Muscle layer of duodenum (tissue), 2 donors: ENCODE data around the gene OTOA.
"Not testable (repeated sequence)": the region's sequence is repeated elsewhere in the genome, so short reads cannot be mapped to it uniquely, and the experiment has no call there.

Experiments
- H3K27ac ChIP-seq: one replicate; pipeline ENCODE4 v1.7.0; 2013; ENCODE audit warnings: mild to moderate bottlenecking, low read length
- H3K27me3 ChIP-seq: one replicate; pipeline ENCODE4 v1.7.0; 2013; ENCODE audit warnings: low read depth, mild to moderate bottlenecking, control low read depth, low read length
- H3K36me3 ChIP-seq, 2 donors: one replicate each; pipeline ENCODE4 v1.7.0; 2013; ENCODE audit warnings: low read length in 2 of 2, control low read depth in 1 of 2, mild to moderate bottlenecking in 1 of 2; ENCODE audit not compliant: insufficient read depth in 2 of 2, control insufficient read depth in 1 of 2
- H3K4me1 ChIP-seq, 2 donors: one replicate each; pipeline ENCODE4 v1.7.0; 2013; ENCODE audit warnings: low read length in 2 of 2, mild to moderate bottlenecking in 2 of 2, control low read depth in 1 of 2, moderate library complexity in 1 of 2; ENCODE audit not compliant: insufficient read depth in 2 of 2, control insufficient read depth in 1 of 2
- H3K4me3 ChIP-seq, 2 donors: one replicate each; pipeline ENCODE4 v1.7.0; 2013; ENCODE audit warnings: low read length in 2 of 2, low read depth in 1 of 2, mild to moderate bottlenecking in 1 of 2
- H3K9me3 ChIP-seq, 2 donors: one replicate each; pipeline ENCODE4 v1.7.0; 2013; ENCODE audit warnings: low read length in 2 of 2, control low read depth in 1 of 2, mild to moderate bottlenecking in 1 of 2; ENCODE audit not compliant: control insufficient read depth in 1 of 2
- donor health status: healthy.

Gene OTOA

GRCh38 chr16:21629616-21630539 lies 33.9 kb upstream of the OTOA start:
- not testable (repeated sequence) for H3K27me3 ChIP-seq, H3K9me3 ChIP-seq, H3K27ac ChIP-seq, H3K4me3 ChIP-seq
- peaks cover 4 to 24% of the 10 kb centered on the region in 2 donors for H3K36me3 ChIP-seq
- H3K4me1 ChIP-seq, result peaks cover 5 to 10% of the 10 kb centered on the region in 2 donors

- not testable (repeated sequence) for H3K27ac ChIP-seq
- Histone ChIP-seq H3K4me1 (peaks cover 5 to 10% of the 10 kb centered on the region in 2 donors), H3K36me3 (peaks cover 4 to 24% of the 10 kb centered on the region in 2 donors)
Measured at GRCh38 chr16:21630866-21631265, 32.9 kb upstream of the OTOA start.

GRCh38 chr16:21631376-21631775 lies 32.4 kb upstream of the OTOA start:
- H3K4me3 ChIP-seq, H3K9me3 ChIP-seq, H3K27ac ChIP-seq, H3K27me3 ChIP-seq, H3K4me1 ChIP-seq: not testable (repeated sequence)
- peaks cover 4 to 24% of the 10 kb centered on the region in 2 donors for H3K36me3 ChIP-seq

More at GRCh38 chr16:21630866-21631265, 32.9 kb upstream of the OTOA start:
- H3K27me3 ChIP-seq, H3K4me3 ChIP-seq, H3K9me3 ChIP-seq: not testable (repeated sequence)

GRCh38 chr16:21631951-21632575 lies 31.7 kb upstream of the OTOA start:
- H3K27me3 ChIP-seq, H3K4me1 ChIP-seq, H3K9me3 ChIP-seq, H3K27ac ChIP-seq, H3K4me3 ChIP-seq: not testable (repeated sequence)
- peaks cover 4 to 24% of the 10 kb centered on the region in 2 donors for H3K36me3 ChIP-seq

- Histone ChIP-seq H3K9me3 (no peaks in the 10 kb centered on the region), H3K36me3 (peaks cover 3 to 15% of the 10 kb centered on the region in 2 donors), H3K4me1 (no peaks in the 10 kb centered on the region), H3K27me3 (no peaks in the 10 kb centered on the region), H3K27ac (no peak overlapping the region), H3K4me3 (no peak overlapping the region)
Measured at GRCh38 chr16:21634216-21634615, 29.6 kb upstream of the OTOA start.

- H3K4me1 ChIP-seq, H3K36me3 ChIP-seq, H3K27me3 ChIP-seq, H3K4me3 ChIP-seq, H3K27ac ChIP-seq, H3K9me3 ChIP-seq: not testable (repeated sequence)
Measured at GRCh38 chr16:21635694-21636093, 28.1 kb upstream of the OTOA start.

- H3K36me3 ChIP-seq, result peaks cover 0 to 8% of the 10 kb centered on the region in 2 donors
- no peaks in the 10 kb centered on the region for H3K9me3 ChIP-seq
- no peak overlapping the region for H3K27ac ChIP-seq
- no peaks in the 10 kb centered on the region for H3K27me3 ChIP-seq
- H3K4me1 ChIP-seq, result no peaks in the 10 kb centered on the region
- H3K4me3 ChIP-seq, result no peak overlapping the region
Measured at GRCh38 chr16:21637032-21637968, 26.5 kb upstream of the OTOA start.

GRCh38 chr16:21638573-21638975 lies 25.2 kb upstream of the OTOA start:
- H3K4me3 ChIP-seq, result no peak overlapping the region
- H3K9me3 ChIP-seq, result no peaks in the 10 kb centered on the region
- no peaks in the 10 kb centered on the region for H3K4me1 ChIP-seq
- H3K27me3 ChIP-seq, result no peaks in the 10 kb centered on the region
- H3K36me3 ChIP-seq, result peaks cover 0 to 4% of the 10 kb centered on the region in 2 donors
- H3K27ac ChIP-seq, result no peak overlapping the region

- Histone ChIP-seq H3K27ac (no peak overlapping the region), H3K4me3 (no peak overlapping the region), H3K9me3 (no peaks in the 10 kb centered on the region), H3K36me3 (peaks cover 0 to 3% of the 10 kb centered on the region in 2 donors), H3K4me1 (peaks cover 0 to 5% of the 10 kb centered on the region in 2 donors), H3K27me3 (no peaks in the 10 kb centered on the region)
Measured at GRCh38 chr16:21639493-21639892, 24.3 kb upstream of the OTOA start.

GRCh38 chr16:21641916-21642315 lies 21.9 kb upstream of the OTOA start:
- no peaks in the 10 kb centered on the region for H3K27me3 ChIP-seq
- H3K4me1 ChIP-seq, result peaks cover 6 to 10% of the 10 kb centered on the region in 2 donors
- H3K36me3 ChIP-seq, result no peaks in the 10 kb centered on the region
- H3K4me3 ChIP-seq, result no peak overlapping the region
- no peak overlapping the region for H3K27ac ChIP-seq
- no peaks in the 10 kb centered on the region for H3K9me3 ChIP-seq

- Histone ChIP-seq H3K4me3 (no peak overlapping the region), H3K36me3 (peaks cover 0 to 3% of the 10 kb centered on the region in 2 donors), H3K27ac (no peak overlapping the region), H3K27me3 (no peaks in the 10 kb centered on the region), H3K9me3 (no peaks in the 10 kb centered on the region), H3K4me1 (peaks cover 10 to 16% of the 10 kb centered on the region in 2 donors)
Measured at GRCh38 chr16:21642861-21643260, 20.9 kb upstream of the OTOA start.
